Aorta (tissue), 5 donors: ENCODE data around the gene POLR1D. TPM values are rescaled to one million over a fixed set of nuclear protein-coding genes. Genes with fewer than 3 reads are reported as not detected.

ENCODE experiments used
- ATAC-seq: fragments of 200-7000 bp; cut with Tn5 transposase; one replicate; pipeline ENCODE4 v1.9.1; 2022; ENCODE audit warnings: moderate library complexity; ENCODE audit not compliant: low FRiP score
- DNase-seq, 2 donors: peaks; one replicate each; pipeline ENCODE4 v3.0.0-alpha.2; 2020
- H3K27ac ChIP-seq, 2 donors: one replicate each; pipeline ENCODE4 v1.5.1; 2013; ENCODE audit warnings: low read length in 2 of 2, mild to moderate bottlenecking in 2 of 2, moderate library complexity in 2 of 2, control low read depth in 1 of 2, inconsistent platforms in 1 of 2, low read depth in 1 of 2
- H3K27me3 ChIP-seq, 2 donors: one replicate each; pipeline ENCODE4 v1.6.1; 2013; ENCODE audit warnings: control low read depth in 1 of 2, low read length in 1 of 2, mild to moderate bottlenecking in 1 of 2, moderate library complexity in 1 of 2; ENCODE audit not compliant: insufficient read depth in 2 of 2, control insufficient read depth in 1 of 2
- H3K36me3 ChIP-seq, 2 donors: one replicate each; pipeline ENCODE4 v1.6.1; 2013; ENCODE audit warnings: control low read depth in 1 of 2, low read length in 1 of 2, mild to moderate bottlenecking in 1 of 2; ENCODE audit not compliant: insufficient read depth in 2 of 2, control insufficient read depth in 1 of 2
- H3K4me1 ChIP-seq, 2 donors: one replicate each; pipeline ENCODE4 v1.6.1; 2013; ENCODE audit warnings: low read length in 2 of 2, control low read depth in 1 of 2, mild to moderate bottlenecking in 1 of 2, moderate library complexity in 1 of 2; ENCODE audit not compliant: insufficient read depth in 2 of 2, control insufficient read depth in 1 of 2
- H3K4me3 ChIP-seq, 2 donors: one replicate each; pipeline ENCODE4 v1.5.1; 2013; ENCODE audit warnings: low read length in 2 of 2, control low read depth in 1 of 2, mild to moderate bottlenecking in 1 of 2
- H3K9me3 ChIP-seq: one replicate; pipeline ENCODE4 v1.6.1; 2013; ENCODE audit warnings: mild to moderate bottlenecking, low read length; ENCODE audit not compliant: control insufficient read depth
- WGBS, 2 donors: extraction: QIAGEN DNeasy Blood & Tissue Kit; methylation state at CpG; one replicate each; pipeline ENCODE4 v1.1.7; 2013; 5-methylcytosine and 5-hydroxymethylcytosine counted together
- intact Hi-C, 2 donors: fragments of 100-400 bp; cut with DNase I; formaldehyde crosslinking; loops; one replicate each; pipeline versions ENCODE4 v1.14.2 to v1.15.0; 2022
- polyA plus RNA-seq, 2 donors: library from polyadenylated mRNA; stranded (reverse); fragments of 200-250 nt; gene quantifications; one replicate each; pipeline ENCODE4 v1.2.3, GENCODE V29; 2013
- total RNA-seq, 2 donors: library from RNA; stranded (reverse); fragmentation: NEBNext Ultra II Directional; extraction: Animal tissue kit (Norgen Biotek cat#: 25700); gene quantifications; one replicate each; pipeline ENCODE4 v1.2.1, GENCODE V29; 2021
- donor health status: healthy with polysubstance abuse.
- donor health status: Bipolar disorder and iron deficiency.
- donor health status: DM: no; HTN: no; CAD: no.
- donor health status: DM: no; HTN: no; CAD: no.
- donor health status: DM: yes; HTN: yes; CAD: no.

POLR1D gene
- total and polyA plus RNA-seq, 4 donors = 63.3 to 119 (median 101) TPM

- Histone ChIP-seq H3K4me3 (no peak overlapping the region), H3K27ac (no peak overlapping the region), H3K9me3 (no peaks in the 10 kb centered on the region), H3K36me3 (peaks cover 0 to 2% of the 10 kb centered on the region in 2 donors), H3K27me3 (no peaks in the 10 kb centered on the region), H3K4me1 (no peaks in the 10 kb centered on the region)
- intact Hi-C loops = no loop called here
- ATAC-seq = no peak
- DNase-seq = no peak
- 91% methylated on average over 2 of the region's 2 CpGs for WGBS, 2 donors
Observed at GRCh38 chr13:27657724-27658123, 36.0 kb downstream of the POLR1D start.

GRCh38 chr13:27658546-27658945 lies 36.9 kb downstream of the POLR1D start:
- Histone ChIP-seq H3K27ac (no peak overlapping the region), H3K36me3 (peaks cover 0 to 2% of the 10 kb centered on the region in 2 donors), H3K9me3 (no peaks in the 10 kb centered on the region), H3K4me1 (no peaks in the 10 kb centered on the region), H3K4me3 (no peak overlapping the region), H3K27me3 (no peaks in the 10 kb centered on the region)
- ATAC-seq (no peak), DNase-seq (no peak)
- intact Hi-C loops = no loop called here

- no peak for ATAC-seq
- 72 to 80% methylated on average over 7 of the region's 7 CpGs for WGBS, 2 donors
- H3K4me1 ChIP-seq = no peaks in the 10 kb centered on the region
- peaks cover 0 to 2% of the 10 kb centered on the region in 2 donors for H3K36me3 ChIP-seq
- H3K27ac ChIP-seq = no peak overlapping the region
- DNase-seq = no peak
- intact Hi-C loops = no loop called here
- H3K27me3 ChIP-seq = no peaks in the 10 kb centered on the region
- H3K9me3 ChIP-seq = no peaks in the 10 kb centered on the region
- H3K4me3 ChIP-seq = no peak overlapping the region
Observed at GRCh38 chr13:27659145-27659865, 37.6 kb downstream of the POLR1D start.

- DNase-seq (no peak), ATAC-seq (no peak)
- Histone ChIP-seq H3K27me3 (no peaks in the 10 kb centered on the region), H3K27ac (no peak overlapping the region), H3K36me3 (peaks cover 0 to 2% of the 10 kb centered on the region in 2 donors), H3K9me3 (no peaks in the 10 kb centered on the region), H3K4me3 (no peak overlapping the region), H3K4me1 (no peaks in the 10 kb centered on the region)
- intact Hi-C loops = no loop called here
- 96 to 98% methylated on average over 6 of the region's 6 CpGs for WGBS, 2 donors
Observed at GRCh38 chr13:27660511-27660910, 38.8 kb downstream of the POLR1D start.

- H3K27me3 ChIP-seq = no peaks in the 10 kb centered on the region
- intact Hi-C loops = no loop called here
- H3K9me3 ChIP-seq = no peaks in the 10 kb centered on the region
- H3K4me3 ChIP-seq = no peak overlapping the region
- DNase-seq (no peak), ATAC-seq (no peak)
- H3K4me1 ChIP-seq = no peaks in the 10 kb centered on the region
- H3K27ac ChIP-seq = no peak overlapping the region
- peaks cover 0 to 3% of the 10 kb centered on the region in 2 donors for H3K36me3 ChIP-seq
Observed at GRCh38 chr13:27661017-27661416, 39.3 kb downstream of the POLR1D start.

GRCh38 chr13:27662738-27663470 lies 41.2 kb downstream of the POLR1D start:
- Histone ChIP-seq H3K27ac (no peak overlapping the region), H3K36me3 (peaks cover 0 to 3% of the 10 kb centered on the region in 2 donors), H3K4me3 (no peak overlapping the region), H3K9me3 (no peaks in the 10 kb centered on the region), H3K4me1 (no peaks in the 10 kb centered on the region), H3K27me3 (no peaks in the 10 kb centered on the region)
- no peak for DNase-seq
- no peak for ATAC-seq
- 94 to 95% methylated on average over 2 of the region's 2 CpGs for WGBS, 2 donors
- intact Hi-C loops = no loop called here

- Histone ChIP-seq H3K9me3 (no peaks in the 10 kb centered on the region), H3K27ac (no peak overlapping the region), H3K36me3 (peaks cover 0 to 1% of the 10 kb centered on the region in 2 donors), H3K4me3 (no peak overlapping the region), H3K27me3 (no peaks in the 10 kb centered on the region), H3K4me1 (no peaks in the 10 kb centered on the region)
- DNase-seq (no peak), ATAC-seq (no peak)
- 80 to 89% methylated on average over 8 of the region's 8 CpGs for WGBS, 2 donors
- intact Hi-C loops = no loop called here
Observed at GRCh38 chr13:27663947-27664346, 42.3 kb downstream of the POLR1D start.

- Histone ChIP-seq H3K4me1 (no peaks in the 10 kb centered on the region), H3K27me3 (no peaks in the 10 kb centered on the region), H3K4me3 (no peak overlapping the region), H3K9me3 (no peaks in the 10 kb centered on the region), H3K36me3 (peaks cover 0 to 1% of the 10 kb centered on the region in 2 donors), H3K27ac (no peak overlapping the region)
- ATAC-seq = no peak
- no peak for DNase-seq
- intact Hi-C loops = no loop called here
- 38 to 41% methylated on average over 3 of the region's 3 CpGs for WGBS, 2 donors
Observed at GRCh38 chr13:27665333-27665732, 43.6 kb downstream of the POLR1D start.

GRCh38 chr13:27665761-27666160 lies 44.1 kb downstream of the POLR1D start:
- H3K9me3 ChIP-seq = no peaks in the 10 kb centered on the region
- 92 to 93% methylated on average over 19 of the region's 19 CpGs for WGBS, 2 donors
- H3K27me3 ChIP-seq = no peaks in the 10 kb centered on the region
- peak in 1 of 2 donors; percentile 70 for DNase-seq
- intact Hi-C loops = no loop called here
- H3K27ac ChIP-seq = no peak overlapping the region
- peaks cover 0 to 1% of the 10 kb centered on the region in 2 donors for H3K36me3 ChIP-seq
- ATAC-seq = no peak
- no peak overlapping the region for H3K4me3 ChIP-seq
- H3K4me1 ChIP-seq = no peaks in the 10 kb centered on the region
